Upper lobe of left lung (tissue), 4 donors: Measurements from ENCODE around the gene GOLGA6L10.
"Not testable (repeated sequence)": the region's sequence is repeated elsewhere in the genome, so short reads cannot be mapped to it uniquely, and the experiment has no call there.

Experiments used
- EP300 ChIP-seq, 4 donors: sonication (generic); formaldehyde crosslinking; IDR thresholded peaks; one replicate each; pipeline ENCODE4 v1.5.1; 2017; ENCODE audit warnings: antibody characterized with exemption in 4 of 4, control low read depth in 2 of 4
- POLR2A ChIP-seq, 4 donors: fragments of 450-650 bp; IDR thresholded peaks; one replicate each; pipeline ENCODE4 v1.5.1; 2016 to 2017; ENCODE audit warnings: antibody characterized with exemption in 4 of 4, mild to moderate bottlenecking in 2 of 4
- POLR2AphosphoS5 ChIP-seq, 2 donors: sonication (generic); formaldehyde crosslinking; IDR thresholded peaks; one replicate each; pipeline ENCODE4 v1.5.1; 2017; ENCODE audit warnings: antibody characterized with exemption in 2 of 2
- TF ChIP-seq, protein P1 (sequence below), 6 experiments: fragments of 450-650 bp in 4 of 6; fragments of 200-600 bp in 2 of 6; sonication (generic) in 2 of 6; IDR thresholded peaks; one replicate each; pipeline ENCODE4 v1.5.1; 2016 to 2019; ENCODE audit warnings: antibody characterized with exemption in 6 of 6

DNA sequence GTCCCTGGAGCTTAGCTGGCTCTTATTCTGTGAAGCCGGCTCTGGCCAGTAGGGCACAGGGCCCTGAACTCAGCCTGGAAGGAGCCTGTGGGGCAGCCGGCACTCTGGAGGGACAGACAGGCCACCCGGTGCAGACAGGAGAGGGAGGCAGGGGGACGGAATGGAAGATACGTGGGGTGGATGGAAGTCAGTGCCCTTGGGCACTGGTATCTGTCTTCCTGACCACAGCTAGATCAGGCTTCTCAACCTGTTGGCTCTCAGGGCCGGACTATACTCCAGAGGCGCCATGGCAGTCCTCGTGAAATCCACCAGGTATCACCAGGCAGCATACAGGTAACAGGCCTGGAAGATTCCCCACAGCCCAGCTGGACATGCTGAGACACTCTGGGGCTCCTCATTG lies 10.7 kb downstream of the GOLGA6L10 start:
- TF ChIP-seq POLR2A, POLR2AphosphoS5, EP300 (IDR thresholded peaks at IDR 0.05): not testable (repeated sequence)
- TF ChIP-seq, protein P1, sequence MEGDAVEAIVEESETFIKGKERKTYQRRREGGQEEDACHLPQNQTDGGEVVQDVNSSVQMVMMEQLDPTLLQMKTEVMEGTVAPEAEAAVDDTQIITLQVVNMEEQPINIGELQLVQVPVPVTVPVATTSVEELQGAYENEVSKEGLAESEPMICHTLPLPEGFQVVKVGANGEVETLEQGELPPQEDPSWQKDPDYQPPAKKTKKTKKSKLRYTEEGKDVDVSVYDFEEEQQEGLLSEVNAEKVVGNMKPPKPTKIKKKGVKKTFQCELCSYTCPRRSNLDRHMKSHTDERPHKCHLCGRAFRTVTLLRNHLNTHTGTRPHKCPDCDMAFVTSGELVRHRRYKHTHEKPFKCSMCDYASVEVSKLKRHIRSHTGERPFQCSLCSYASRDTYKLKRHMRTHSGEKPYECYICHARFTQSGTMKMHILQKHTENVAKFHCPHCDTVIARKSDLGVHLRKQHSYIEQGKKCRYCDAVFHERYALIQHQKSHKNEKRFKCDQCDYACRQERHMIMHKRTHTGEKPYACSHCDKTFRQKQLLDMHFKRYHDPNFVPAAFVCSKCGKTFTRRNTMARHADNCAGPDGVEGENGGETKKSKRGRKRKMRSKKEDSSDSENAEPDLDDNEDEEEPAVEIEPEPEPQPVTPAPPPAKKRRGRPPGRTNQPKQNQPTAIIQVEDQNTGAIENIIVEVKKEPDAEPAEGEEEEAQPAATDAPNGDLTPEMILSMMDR (IDR thresholded peaks at IDR 0.05): not testable (repeated sequence)
